GM19438 (cell line): Measurements from ENCODE around the gene PLK4.

Source experiments
- ATAC-seq: cut with Tn5 transposase; IDR thresholded peaks from one replicate; pipeline ENCODE4 v1.9.1; 2021; ENCODE audit warnings: low read depth; ENCODE audit not compliant: unreplicated experiment

PLK4 gene

GRCh38 chr4:127880763-127881562 is at the start of gene PLK4:
Gene PLK4 (plus strand): TSS chr4:127880893. CDS start chr4:127881135, 242 bp downstream.
- ATAC-seq, result peak; percentile 88

- peak; percentile 66 for ATAC-seq
These were observed 48.1 kb upstream of the PLK4 start for GRCh38 chr4:127832585-127832984.

- no peak for ATAC-seq
These were observed 36.7 kb upstream of the PLK4 start for GRCh38 chr4:127843704-127844600.

GRCh38 chr4:127844601-127845116 is 36.0 kb upstream of the PLK4 start:
- no peak for ATAC-seq

DNA sequence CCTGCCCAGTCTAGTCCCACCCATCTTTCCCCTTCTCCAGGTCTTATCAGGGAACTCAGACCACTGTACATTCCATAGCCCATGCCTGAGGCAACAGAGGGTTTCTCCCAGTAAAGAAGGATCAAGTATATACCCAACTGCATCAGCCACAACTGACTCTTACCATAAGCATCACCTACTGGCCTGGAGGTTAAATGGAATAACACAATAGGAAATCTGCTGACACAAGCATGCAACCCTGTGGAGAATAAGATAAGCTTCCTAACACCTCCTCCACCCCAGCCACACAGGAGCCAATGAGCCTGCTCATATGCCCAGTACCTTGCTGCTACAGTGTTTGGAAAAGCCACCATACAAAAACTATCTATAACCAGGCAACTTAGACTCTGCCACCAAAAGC is 34.6 kb upstream of the PLK4 start:
- no peak for ATAC-seq

DNA sequence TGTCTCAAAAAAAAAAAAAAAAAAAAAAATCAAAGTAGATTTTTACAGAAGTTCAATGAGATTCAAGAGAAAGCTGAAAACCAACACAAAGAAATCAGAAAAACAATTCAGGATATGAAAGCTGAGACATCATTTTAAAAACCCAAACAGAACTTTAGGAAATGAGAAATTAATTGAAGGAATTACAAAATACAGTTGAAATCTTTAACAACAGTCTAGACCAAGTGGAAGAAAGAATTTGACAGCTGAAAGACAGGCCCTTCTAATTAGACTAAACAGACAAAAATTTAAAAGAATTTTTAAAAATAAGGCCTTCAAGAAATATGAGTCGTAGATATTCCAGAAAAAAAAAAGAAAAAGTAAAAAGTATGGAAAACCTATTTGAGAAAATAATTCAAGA is 33.9 kb upstream of the PLK4 start:
- no peak for ATAC-seq

- ATAC-seq, result no peak
These were observed 31.0 kb upstream of the PLK4 start for GRCh38 chr4:127849505-127850234.

DNA sequence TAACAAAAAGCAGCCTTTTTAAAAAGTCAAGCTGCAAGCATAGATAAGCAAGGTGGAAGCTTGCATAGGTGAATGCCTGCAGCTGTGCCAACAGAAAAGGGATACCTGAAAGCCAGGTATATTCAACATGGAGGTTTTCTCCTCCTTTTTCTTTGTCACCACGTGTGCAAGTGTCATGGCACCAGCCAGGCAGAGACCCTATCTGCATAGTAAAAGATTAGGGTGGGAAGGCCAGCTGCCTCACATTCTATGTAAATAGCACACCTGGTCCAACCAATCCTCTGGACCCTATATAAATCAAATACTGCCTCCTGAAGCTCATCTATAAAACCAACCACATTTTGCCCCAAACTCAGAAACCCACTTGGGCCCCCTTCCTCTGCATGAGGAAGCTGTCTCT is 28.0 kb upstream of the PLK4 start:
- no peak for ATAC-seq

- ATAC-seq, result peak; percentile 19
These were observed 24.4 kb upstream of the PLK4 start for GRCh38 chr4:127856196-127856812.

DNA sequence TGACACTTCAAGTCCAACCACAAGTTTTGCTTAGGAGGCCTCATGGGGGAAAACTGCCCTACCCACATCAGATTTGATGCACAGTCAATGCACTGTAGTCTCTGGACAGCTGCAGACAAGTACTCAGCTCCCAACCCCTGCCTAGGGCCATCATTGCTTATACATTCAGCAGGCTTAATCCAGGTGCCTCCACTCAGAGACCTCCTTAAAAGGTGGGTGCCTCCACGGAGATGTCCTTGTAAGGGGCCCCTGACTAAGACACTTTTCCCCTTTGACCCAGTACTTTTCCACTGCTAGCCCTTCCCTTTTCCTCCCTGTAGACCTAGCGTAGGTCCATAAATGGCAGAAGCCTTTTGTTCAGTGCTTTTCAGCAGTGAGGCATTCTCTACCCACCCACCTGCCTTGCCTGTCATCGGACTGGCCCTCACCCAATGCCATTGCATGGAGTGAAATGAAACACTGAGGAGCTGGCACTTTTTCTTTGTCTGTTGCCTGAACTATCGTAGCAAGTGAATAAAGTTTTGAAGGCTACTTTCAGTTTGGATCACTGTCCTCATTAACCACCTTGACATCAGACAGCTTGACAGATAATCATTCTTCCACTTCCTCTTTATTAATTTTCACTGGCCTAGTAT is 23.8 kb upstream of the PLK4 start:
- peak; percentile 91 for ATAC-seq

DNA sequence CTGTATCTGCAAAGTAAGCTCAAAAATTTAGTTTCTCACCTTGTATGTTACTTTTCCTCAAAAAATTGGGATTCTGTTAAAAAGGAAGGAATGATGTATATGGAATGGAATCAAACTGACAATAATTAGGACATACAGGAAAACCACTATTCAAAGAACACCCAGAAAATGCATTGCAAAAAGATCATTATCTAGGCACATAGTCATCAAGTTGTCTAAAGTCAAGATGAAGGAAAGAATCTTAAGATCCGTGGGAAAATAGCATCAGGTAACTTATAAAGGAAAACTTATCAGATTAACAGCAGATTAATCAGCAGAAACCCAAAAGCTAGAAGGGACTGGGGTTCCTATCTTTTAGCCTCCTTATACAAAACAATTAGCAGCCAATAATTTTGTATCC is 23.1 kb upstream of the PLK4 start:
- no peak for ATAC-seq

DNA sequence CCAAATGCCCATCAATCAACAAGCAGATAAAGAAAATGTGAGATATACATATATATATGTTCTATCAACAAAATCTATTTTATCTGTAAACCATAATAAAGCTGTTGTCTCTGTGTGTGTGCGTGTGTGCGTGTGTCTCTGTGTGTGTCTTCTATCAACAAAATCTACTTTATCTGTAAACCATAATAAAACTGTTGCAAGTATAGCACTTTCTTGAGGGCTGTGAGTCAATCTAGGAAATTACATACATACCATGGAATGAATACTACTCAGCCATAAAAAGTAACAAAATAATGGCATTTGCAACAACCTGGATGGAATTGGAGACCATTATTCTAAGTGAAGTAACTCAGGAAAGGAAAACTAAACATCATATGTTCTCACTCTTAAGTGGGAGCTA is 12.5 kb upstream of the PLK4 start:
- no peak for ATAC-seq

- no peak for ATAC-seq
These were observed 10.4 kb upstream of the PLK4 start for GRCh38 chr4:127870281-127870680.

DNA sequence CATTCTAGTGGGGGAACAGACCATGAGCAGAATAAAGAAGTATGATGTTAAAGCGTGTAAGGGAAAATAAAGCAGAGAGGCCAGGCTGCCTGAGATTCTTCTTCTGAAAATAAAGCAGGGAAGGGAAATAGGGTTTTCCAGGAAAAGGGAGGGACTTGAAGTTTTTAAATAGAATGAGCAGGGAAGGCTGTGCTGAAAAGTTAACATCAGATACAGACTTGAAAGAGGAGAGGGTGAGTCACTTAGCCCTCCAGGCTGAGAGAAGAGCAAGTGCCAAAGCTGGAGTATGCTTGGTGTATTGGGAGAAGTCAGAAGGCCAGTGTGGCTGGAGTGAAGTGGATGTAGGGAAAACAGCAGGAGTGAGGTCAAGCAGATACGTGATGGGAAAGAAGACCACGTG is 10.0 kb upstream of the PLK4 start:
- no peak for ATAC-seq

GRCh38 chr4:127875791-127876190 is 4.9 kb upstream of the PLK4 start:
- ATAC-seq, result no peak

GRCh38 chr4:127881563-127881864 is 821 bp downstream of the PLK4 start:
- ATAC-seq, result peak; percentile 47

GRCh38 chr4:127888559-127888958 is 7.9 kb downstream of the PLK4 start:
- ATAC-seq, result no peak

GRCh38 chr4:127889903-127890302 is 9.2 kb downstream of the PLK4 start:
- no peak for ATAC-seq

GRCh38 chr4:127896069-127896468 is 15.4 kb downstream of the PLK4 start:
- ATAC-seq, result no peak

GRCh38 chr4:127896528-127896927 is 15.8 kb downstream of the PLK4 start:
- no peak for ATAC-seq
